AG09309 (cell line): ENCODE data around the gene VAPB.

Experiments used
- DNase-seq: peaks from one replicate; pipeline ENCODE4 v3.0.0-alpha.2; 2010; ENCODE audit warnings: low read depth
- H3K4me3 ChIP-seq: 2 replicates; pipeline ENCODE4 v1.5.1; 2011; ENCODE audit warnings: mild to moderate bottlenecking, low read depth, low read length, moderate library complexity; ENCODE audit not compliant: control insufficient read depth
- CTCF ChIP-seq: IDR thresholded peaks from 2 replicates; pipeline ENCODE4 v1.5.1; 2011; ENCODE audit warnings: mild to moderate bottlenecking, low read depth, low read length, inconsistent platforms; ENCODE audit not compliant: insufficient read depth, control insufficient read depth; ENCODE audit errors: missing control alignments

Gene VAPB

GRCh38 chr20:58500256-58500655 lies 111.2 kb downstream of the VAPB start:
- H3K4me3 ChIP-seq: no peak overlapping the region
- no peak for DNase-seq
- TF ChIP-seq CTCF: no peak
